ENCODE data around the gene VPS51.
"Not testable (repeated sequence)": the region's sequence is repeated elsewhere in the genome, so short reads cannot be mapped to it uniquely, and the experiment has no call there.

The VPS51 gene

DNA sequence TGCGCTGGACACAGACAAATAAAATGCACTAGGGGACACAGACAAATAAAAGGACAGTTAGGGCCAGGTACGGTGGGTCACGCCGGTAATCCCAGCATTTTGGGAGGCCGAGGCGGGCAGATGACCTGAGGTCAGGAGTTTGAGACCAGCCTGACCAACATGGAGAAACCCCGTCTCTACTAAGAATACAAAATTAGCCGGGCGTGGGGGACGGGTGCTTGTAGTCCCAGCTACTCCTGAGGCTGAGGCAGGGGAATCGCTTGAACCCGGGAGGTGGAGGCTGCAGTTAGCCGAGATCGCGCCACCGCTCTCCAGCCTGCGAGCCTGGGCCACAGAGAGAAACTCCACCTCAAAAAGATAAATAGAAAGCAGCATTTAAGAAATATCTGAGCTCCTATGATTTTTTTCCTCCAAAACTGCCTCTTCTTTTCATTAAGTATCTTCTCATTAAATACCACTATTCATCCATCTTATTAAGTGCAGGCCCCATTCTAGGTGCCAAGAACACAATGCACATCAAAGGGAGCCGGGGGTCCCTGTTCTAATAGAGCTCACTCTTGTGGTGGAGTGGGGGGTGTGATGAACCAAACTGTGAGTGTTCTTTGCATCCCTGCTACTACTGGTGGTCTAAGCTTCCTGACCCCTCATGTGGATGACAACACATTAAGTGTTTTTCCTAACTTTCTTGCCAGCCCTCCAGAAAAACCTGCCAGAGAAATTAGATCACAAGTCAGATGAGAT is 22.3 kb downstream of the VPS51 start:
- Mint-ChIP-seq H3K9me3 (no peaks in the 10 kb centered on the region), H3K4me3 (peak overlapping the region; percentile 86), H3K27ac (peak overlapping the region; percentile 98), H3K4me1 (peaks cover 49% of the 10 kb centered on the region), H3K27me3 (ENCODE audit: low read depth, poor library complexity) (peaks cover 4% of the 10 kb centered on the region), H3K36me3 (ENCODE audit: low read depth) (peaks cover 35% of the 10 kb centered on the region)
- TF ChIP-seq, protein P1, sequence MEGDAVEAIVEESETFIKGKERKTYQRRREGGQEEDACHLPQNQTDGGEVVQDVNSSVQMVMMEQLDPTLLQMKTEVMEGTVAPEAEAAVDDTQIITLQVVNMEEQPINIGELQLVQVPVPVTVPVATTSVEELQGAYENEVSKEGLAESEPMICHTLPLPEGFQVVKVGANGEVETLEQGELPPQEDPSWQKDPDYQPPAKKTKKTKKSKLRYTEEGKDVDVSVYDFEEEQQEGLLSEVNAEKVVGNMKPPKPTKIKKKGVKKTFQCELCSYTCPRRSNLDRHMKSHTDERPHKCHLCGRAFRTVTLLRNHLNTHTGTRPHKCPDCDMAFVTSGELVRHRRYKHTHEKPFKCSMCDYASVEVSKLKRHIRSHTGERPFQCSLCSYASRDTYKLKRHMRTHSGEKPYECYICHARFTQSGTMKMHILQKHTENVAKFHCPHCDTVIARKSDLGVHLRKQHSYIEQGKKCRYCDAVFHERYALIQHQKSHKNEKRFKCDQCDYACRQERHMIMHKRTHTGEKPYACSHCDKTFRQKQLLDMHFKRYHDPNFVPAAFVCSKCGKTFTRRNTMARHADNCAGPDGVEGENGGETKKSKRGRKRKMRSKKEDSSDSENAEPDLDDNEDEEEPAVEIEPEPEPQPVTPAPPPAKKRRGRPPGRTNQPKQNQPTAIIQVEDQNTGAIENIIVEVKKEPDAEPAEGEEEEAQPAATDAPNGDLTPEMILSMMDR (IDR thresholded peaks at IDR 0.05), result peak; percentile 2
- DNase-seq, result no peak

DNA sequence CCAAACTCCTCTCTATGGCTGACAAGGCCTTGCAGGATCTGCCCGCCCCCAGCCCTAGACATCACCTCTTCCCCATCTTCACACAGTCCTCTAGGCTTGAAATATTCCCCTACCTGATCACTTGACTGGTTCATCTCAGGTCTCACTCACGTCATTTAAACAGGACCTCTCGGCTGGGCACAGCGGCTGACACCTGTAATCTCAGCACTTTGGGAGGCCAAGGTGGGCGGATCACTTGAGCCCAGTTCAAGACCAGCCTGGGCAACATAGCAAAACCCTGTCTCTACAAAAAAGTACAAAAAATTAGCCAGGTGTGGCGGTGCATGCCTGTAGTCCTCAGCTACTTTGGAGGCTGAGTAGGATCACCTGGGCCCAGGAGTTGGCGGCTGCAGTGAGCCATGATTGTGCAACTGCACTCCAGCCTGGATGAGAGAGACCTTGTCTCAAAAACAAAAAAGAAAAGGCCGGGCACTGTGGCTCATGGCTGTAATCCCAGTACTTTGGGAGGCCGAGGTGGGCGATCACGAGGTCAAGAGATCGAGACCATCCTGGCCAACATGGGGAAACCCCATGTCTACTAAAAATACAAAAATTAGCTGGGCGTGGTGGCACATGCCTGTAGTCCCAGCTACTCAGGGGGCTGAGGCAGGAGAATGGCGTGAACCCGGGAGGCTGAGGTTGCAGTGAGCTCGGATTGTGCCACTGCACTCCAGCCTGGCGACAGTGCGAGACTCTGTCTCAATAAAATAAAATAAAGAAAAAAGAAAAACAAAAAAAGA is 23.1 kb downstream of the VPS51 start:
- not testable (repeated sequence) for H3K4me3 Mint-ChIP-seq; DNase-seq; H3K9me3 Mint-ChIP-seq; H3K27me3 Mint-ChIP-seq (ENCODE audit: low read depth, poor library complexity)
- H3K4me1 Mint-ChIP-seq, result peaks cover 43% of the 10 kb centered on the region
- H3K27ac Mint-ChIP-seq, result peak overlapping the region; percentile 68
- H3K36me3 Mint-ChIP-seq (ENCODE audit: low read depth), result peaks cover 37% of the 10 kb centered on the region

DNA sequence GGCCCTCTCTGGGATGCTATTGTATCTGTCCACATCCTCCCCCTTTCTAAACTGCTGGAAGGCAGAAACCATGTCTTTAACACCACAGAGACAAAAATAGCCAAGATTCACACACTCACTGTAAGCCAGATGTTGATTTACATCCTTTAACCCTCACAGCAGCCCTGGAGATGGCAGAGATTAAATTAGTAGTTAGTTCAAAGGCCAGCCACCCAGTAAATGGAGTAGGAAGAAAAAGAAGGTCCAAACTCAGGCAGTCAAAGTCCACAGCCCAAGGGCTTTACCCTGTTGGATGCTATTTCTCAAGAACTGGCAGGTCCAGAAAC is 23.6 kb downstream of the VPS51 start:
- H3K4me1 Mint-ChIP-seq, result peaks cover 44% of the 10 kb centered on the region
- TF ChIP-seq, protein P1 (IDR thresholded peaks at IDR 0.05), result no peak
- H3K27me3 Mint-ChIP-seq (ENCODE audit: low read depth, poor library complexity), result no peaks in the 10 kb centered on the region
- H3K9me3 Mint-ChIP-seq, result no peaks in the 10 kb centered on the region
- no peak for DNase-seq
- peak overlapping the region; percentile 54 for H3K4me3 Mint-ChIP-seq
- no peak overlapping the region for H3K27ac Mint-ChIP-seq
- peaks cover 41% of the 10 kb centered on the region for H3K36me3 Mint-ChIP-seq (ENCODE audit: low read depth)

DNA sequence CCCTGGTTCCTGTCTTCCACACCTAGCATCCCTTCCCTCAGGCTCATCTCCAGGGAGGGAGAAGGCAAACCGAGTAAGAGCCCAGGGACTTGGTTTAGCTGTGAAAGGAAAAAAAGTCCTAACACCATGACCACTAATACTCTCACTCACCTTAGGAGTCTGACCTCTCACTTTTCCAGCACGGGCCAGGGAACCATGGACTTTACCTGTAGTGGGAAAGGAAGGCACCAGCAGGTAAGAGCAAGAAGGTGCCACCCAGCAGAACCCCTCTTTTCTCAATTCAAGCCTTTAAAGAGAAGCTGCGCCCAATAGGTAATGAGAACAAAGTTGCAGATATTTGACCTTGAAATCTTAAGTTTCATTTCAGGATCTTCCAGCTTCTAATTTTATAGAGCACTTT is 24.8 kb downstream of the VPS51 start:
- H3K36me3 Mint-ChIP-seq (ENCODE audit: low read depth), result peaks cover 36% of the 10 kb centered on the region
- DNase-seq, result no peak
- H3K9me3 Mint-ChIP-seq, result no peaks in the 10 kb centered on the region
- H3K27me3 Mint-ChIP-seq (ENCODE audit: low read depth, poor library complexity), result no peaks in the 10 kb centered on the region
- peak overlapping the region; percentile 100 for H3K4me3 Mint-ChIP-seq
- H3K27ac Mint-ChIP-seq, result no peak overlapping the region
- peaks cover 37% of the 10 kb centered on the region for H3K4me1 Mint-ChIP-seq
- TF ChIP-seq, protein P1 (IDR thresholded peaks at IDR 0.05), result no peak

DNA sequence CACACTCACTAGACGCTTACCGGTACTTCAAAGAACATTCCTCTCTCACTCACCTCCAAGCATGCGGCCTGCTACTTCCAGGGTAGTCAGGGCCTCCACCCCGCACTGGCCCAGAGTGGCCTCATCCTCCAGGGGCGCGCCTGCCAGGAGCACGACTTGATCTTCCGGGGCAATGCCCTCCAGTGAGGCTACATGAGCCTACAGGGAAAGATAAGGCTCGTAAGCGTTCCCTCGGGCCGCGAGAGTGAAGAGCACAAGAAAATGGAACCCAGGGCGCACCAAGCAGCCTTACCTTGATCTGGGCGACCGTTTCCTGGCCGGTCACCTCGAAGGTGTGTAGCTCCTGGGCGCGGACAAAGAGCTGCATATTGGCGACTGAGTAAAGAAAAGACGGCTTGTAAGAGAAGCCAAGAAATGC is 25.4 kb downstream of the VPS51 start:
- Mint-ChIP-seq H3K36me3 (ENCODE audit: low read depth) (peaks cover 36% of the 10 kb centered on the region), H3K4me1 (peaks cover 37% of the 10 kb centered on the region), H3K27ac (peak overlapping the region; percentile 99), H3K27me3 (ENCODE audit: low read depth, poor library complexity) (no peaks in the 10 kb centered on the region), H3K9me3 (no peaks in the 10 kb centered on the region), H3K4me3 (peak overlapping the region; percentile 100)
- no peak for DNase-seq
- TF ChIP-seq, protein P1 (IDR thresholded peaks at IDR 0.05), result no peak

DNA sequence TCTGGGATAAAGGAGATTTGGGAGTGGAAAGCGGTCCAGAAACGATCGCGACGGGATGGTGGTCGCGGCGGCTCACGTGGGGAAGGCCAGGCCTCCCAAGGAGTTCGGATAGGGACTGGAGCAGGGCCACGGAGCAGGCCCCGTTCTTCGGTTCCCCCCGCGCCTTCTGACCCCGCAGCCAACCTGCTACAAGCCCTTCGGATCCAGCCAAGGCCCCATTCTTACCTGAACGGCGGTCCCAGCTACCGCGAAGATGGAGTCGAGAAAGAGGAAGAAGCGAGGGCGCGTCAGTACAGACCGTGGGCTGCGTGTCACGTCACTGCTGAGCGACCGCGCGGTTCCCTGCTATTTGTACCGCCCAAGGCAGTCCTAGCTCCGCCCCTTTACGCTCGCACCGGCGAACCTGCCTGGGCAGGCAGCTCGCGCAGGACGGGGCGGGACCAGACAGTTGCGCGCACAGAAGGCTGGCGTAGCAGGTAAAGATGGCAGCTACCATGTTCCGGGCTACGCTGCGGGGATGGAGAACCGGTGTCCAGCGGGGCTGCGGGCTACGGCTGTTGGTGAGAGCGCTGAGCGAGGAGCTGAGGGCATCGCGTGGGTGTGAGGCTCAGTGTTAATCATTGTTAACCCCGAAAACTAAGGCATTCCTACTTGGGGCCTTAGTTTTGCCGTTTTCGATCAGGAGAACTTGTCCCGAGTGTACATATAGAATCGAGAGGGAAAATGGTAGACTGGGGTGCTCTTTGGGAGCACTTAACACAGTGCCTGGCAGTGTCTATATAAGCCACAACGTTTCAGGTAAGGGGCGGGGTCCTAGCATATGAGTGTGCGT is 26.1 kb downstream of the VPS51 start, which contains the start of the genes FAU and MRPL49:
FAU (minus strand) TSS at position 270 of the 832 bp plus-strand sequence. CDS start 321 bp downstream, outside the sequence.
MRPL49 (plus strand) TSS at position 457 of the 832 bp plus-strand sequence; CDS start at position 483, 26 bp downstream.
- peak within 1 kb of the TSS; percentile 99 for H3K27ac Mint-ChIP-seq
- peaks cover 39% of the 10 kb centered on the region for H3K36me3 Mint-ChIP-seq (ENCODE audit: low read depth)
- no peaks in the 10 kb centered on the region for H3K9me3 Mint-ChIP-seq
- H3K4me3 Mint-ChIP-seq, result peak within 1 kb of the TSS; percentile 100
- peaks cover 37% of the 10 kb centered on the region for H3K4me1 Mint-ChIP-seq
- TF ChIP-seq, protein P1 (IDR thresholded peaks at IDR 0.05), result no peak
- DNase-seq, result peak; percentile 98
- H3K27me3 Mint-ChIP-seq (ENCODE audit: low read depth, poor library complexity), result no peaks in the 10 kb centered on the region
